Small intestine (tissue), 7 donors: ENCODE results near the gene KLF13. TPM values are rescaled to one million over a fixed set of nuclear protein-coding genes. Genes with fewer than 3 reads are reported as not detected.
A peak's percentile ranks its signal among the peaks of the same experiment; 100 is the strongest.

ENCODE experiments used
- DNase-seq, 2 donors: peaks; one replicate each; pipeline versions ENCODE4 v3.0.0 to v3.0.0-alpha.2; 2013
- FAIRE-seq: peaks from 2 replicates; lab custom pipeline; 2012; peaks lifted over from hg19 to GRCh38; lab: Jason Lieb, UNC
- H3K27ac ChIP-seq, 3 donors: one replicate each; pipeline ENCODE4 v1.5.1; 2013; ENCODE audit warnings: low read length in 2 of 3, mild to moderate bottlenecking in 2 of 3, control low read depth in 1 of 3, inconsistent platforms in 1 of 3, low read depth in 1 of 3, moderate library complexity in 1 of 3
- H3K27me3 ChIP-seq, 3 donors: one replicate each; pipeline ENCODE4 v1.6.1; 2013; ENCODE audit warnings: low read length in 3 of 3, inconsistent platforms in 1 of 3; ENCODE audit not compliant: control insufficient read depth in 3 of 3, insufficient read depth in 3 of 3
- H3K36me3 ChIP-seq, 3 donors: one replicate each; pipeline ENCODE4 v1.6.1; 2013; ENCODE audit warnings: low read length in 3 of 3, inconsistent platforms in 1 of 3, low read depth in 1 of 3, mild to moderate bottlenecking in 1 of 3, moderate library complexity in 1 of 3; ENCODE audit not compliant: control insufficient read depth in 3 of 3, insufficient read depth in 2 of 3
- H3K4me1 ChIP-seq, 3 donors: one replicate each; pipeline ENCODE4 v1.6.1; 2013; ENCODE audit warnings: low read length in 2 of 3, inconsistent platforms in 1 of 3, low read depth in 1 of 3, mild to moderate bottlenecking in 1 of 3, moderate library complexity in 1 of 3; ENCODE audit not compliant: control insufficient read depth in 3 of 3, insufficient read depth in 2 of 3
- H3K4me3 ChIP-seq, 3 donors: one replicate each; pipeline ENCODE4 v1.5.1; 2013; ENCODE audit warnings: low read length in 3 of 3, control low read depth in 1 of 3, inconsistent platforms in 1 of 3, low read depth in 1 of 3, mild to moderate bottlenecking in 1 of 3, moderate library complexity in 1 of 3
- H3K9me3 ChIP-seq, 2 donors: one replicate each; pipeline ENCODE4 v1.6.1; 2013; ENCODE audit warnings: low read depth in 1 of 2, low read length in 1 of 2; ENCODE audit not compliant: control insufficient read depth in 2 of 2, insufficient read depth in 1 of 2
- WGBS, 3 donors: extraction: QIAGEN DNeasy Blood & Tissue Kit; methylation state at CpG; one replicate each; pipeline ENCODE4 v1.1.7; 2013; 5-methylcytosine and 5-hydroxymethylcytosine counted together
- polyA plus RNA-seq, 4 donors: library from polyadenylated mRNA; stranded (reverse) in 3 of 4; unstranded in 1 of 4; fragments of 200-250 nt in 3 of 4; fragments of 120-200 nt in 1 of 4; gene quantifications; one replicate each; pipeline versions ENCODE4 v1.2.1 to v1.2.3, GENCODE V29; 2013
- donor health status: healthy with polysubstance abuse.
- donor health status: control.
- donor health status: control.
- donor health status: Bipolar disorder and iron deficiency.
- donor health status: healthy.

KLF13 gene
- polyA plus RNA-seq, 4 donors = 50.6 to 61.3 (median 51.9) TPM

DNA sequence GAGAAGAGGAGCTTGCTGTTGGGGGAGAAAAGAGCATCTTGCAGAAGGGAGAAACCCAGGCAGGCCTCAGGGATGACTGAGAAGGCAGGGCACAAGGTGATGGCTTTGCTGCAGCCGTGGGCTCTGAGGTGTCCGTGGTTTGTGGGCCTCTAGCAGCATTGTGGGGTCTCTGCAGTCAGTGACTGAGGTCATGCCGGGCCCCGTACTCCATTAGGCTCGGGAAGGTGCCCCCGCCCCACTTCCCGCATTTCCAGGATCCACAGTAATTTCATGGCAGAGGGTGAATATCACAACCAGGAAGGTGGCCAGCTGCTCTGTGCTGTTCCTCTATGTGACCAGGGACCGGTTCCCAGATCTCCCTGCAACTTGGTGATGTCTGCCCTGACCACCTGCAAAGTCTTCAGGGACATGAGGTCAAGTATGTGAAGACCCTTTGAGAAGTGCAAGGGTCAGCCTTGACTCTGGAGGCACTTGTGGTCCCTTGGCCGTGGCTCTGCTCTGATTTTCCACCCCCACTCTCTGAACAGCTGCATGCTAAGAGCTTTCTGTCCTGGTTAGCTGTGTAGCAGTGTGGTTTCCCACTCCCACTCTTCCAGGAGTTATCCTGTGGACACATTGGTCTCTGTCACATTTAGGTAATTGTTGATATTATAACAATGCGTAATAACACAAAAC is 3.6 kb downstream of the KLF13 start:
- Histone ChIP-seq H3K27ac (peak overlapping the region; percentile 91 to 100 (median 100)), H3K27me3 (no peaks in the 10 kb centered on the region), H3K9me3 (no peaks in the 10 kb centered on the region), H3K4me3 (peak overlapping the region in 1 of 3 donors; percentile 73), H3K36me3 (peaks cover 0 to 21% (median 0%) of the 10 kb centered on the region in 3 donors), H3K4me1 (peaks cover 25 to 36% (median 31%) of the 10 kb centered on the region in 3 donors)
- DNase-seq (no peak), FAIRE-seq (no peak)
- WGBS, 3 donors = 40 to 53% (median 48%) methylated on average over 10 of the region's 10 CpGs

DNA sequence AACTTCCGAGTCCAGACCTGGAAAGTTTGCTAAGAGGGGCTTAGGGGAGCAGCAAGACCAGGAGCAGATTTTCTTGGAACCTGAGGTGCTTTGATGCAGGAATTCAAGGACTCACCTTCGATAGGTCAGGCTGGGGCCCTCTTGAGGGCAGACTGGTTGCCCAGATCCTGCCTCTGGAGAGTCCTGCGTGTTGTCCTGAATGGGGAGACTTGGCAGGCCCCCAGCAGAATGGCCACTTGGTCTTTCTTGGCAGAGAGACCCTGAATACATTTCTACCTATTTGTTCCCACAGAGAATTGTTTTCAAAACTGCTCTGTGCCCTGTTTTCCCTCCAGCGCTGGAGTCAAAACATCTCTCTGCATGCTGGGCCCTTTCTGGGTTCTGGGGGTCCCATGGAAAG is 4.2 kb downstream of the KLF13 start:
- DNase-seq (no peak), FAIRE-seq (no peak)
- Histone ChIP-seq H3K9me3 (no peaks in the 10 kb centered on the region), H3K36me3 (peaks cover 0 to 22% (median 0%) of the 10 kb centered on the region in 3 donors), H3K4me1 (peaks cover 25 to 41% (median 36%) of the 10 kb centered on the region in 3 donors), H3K27me3 (no peaks in the 10 kb centered on the region), H3K27ac (no peak overlapping the region), H3K4me3 (no peak overlapping the region)
- 54 to 67% (median 66%) methylated on average over 4 of the region's 4 CpGs for WGBS, 3 donors

DNA sequence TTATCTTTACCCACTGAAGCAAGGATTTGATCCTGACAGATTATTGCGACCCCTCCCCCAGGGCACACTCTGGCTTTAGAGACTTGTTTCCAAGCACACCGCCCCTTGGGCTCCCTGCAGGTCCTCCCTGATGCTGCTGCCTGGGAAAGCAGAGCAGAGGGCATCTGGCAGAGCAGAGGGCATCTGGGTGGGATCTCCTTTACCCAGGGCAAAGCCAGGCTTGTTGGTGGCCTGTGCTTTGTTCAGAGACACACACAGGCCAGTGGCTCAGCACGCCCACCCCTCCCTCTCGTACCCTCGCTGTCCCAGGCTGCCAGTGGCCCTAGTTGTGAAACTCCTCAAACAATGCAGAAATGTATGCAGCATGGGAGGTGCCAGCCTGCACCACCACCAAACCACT is 4.8 kb downstream of the KLF13 start:
- FAIRE-seq = no peak
- H3K27ac ChIP-seq = peak overlapping the region in 1 of 3 donors; percentile 14
- no peak overlapping the region for H3K4me3 ChIP-seq
- no peaks in the 10 kb centered on the region for H3K27me3 ChIP-seq
- peaks cover 0 to 25% (median 0%) of the 10 kb centered on the region in 3 donors for H3K36me3 ChIP-seq
- 85 to 88% (median 86%) methylated on average over 5 of the region's 5 CpGs for WGBS, 3 donors
- peaks cover 28 to 45% (median 39%) of the 10 kb centered on the region in 3 donors for H3K4me1 ChIP-seq
- no peak for DNase-seq
- H3K9me3 ChIP-seq = no peaks in the 10 kb centered on the region

DNA sequence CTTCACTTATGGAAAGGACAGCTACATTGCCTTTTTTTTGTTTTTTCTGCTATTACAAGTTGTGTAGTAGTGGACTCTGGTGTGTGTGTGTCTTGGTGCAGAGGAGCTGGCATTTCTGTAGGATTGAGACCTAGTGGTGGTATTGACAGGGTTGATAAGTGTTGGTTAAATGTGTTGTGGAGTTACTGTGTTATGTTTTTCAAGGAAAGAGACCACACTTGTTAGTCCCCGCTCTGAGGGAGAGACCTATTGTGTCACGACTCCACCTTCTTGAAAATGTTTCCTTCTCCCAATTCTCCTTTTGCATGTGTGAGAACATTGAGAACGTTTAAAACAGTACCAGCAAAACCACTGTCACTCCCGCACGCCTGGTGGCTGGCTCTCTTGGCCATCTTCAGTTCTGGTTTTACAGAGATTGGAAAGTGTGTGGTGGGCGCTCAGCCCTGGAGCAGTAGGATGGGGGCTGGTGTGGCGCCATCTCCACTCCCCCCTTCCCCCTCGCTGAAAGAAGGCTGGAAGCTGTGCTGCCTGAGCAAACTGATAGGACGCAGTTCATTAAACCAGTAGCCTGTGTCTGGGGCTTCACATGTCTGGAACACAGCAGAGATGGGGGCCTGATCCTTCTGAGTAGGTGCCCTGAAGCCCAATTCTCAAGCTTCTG is 5.5 kb downstream of the KLF13 start:
- DNase-seq (no peak), FAIRE-seq (no peak)
- H3K9me3 ChIP-seq = no peaks in the 10 kb centered on the region
- no peaks in the 10 kb centered on the region for H3K27me3 ChIP-seq
- peaks cover 0 to 28% (median 0%) of the 10 kb centered on the region in 3 donors for H3K36me3 ChIP-seq
- H3K4me3 ChIP-seq = no peak overlapping the region
- H3K27ac ChIP-seq = peak overlapping the region in 2 of 3 donors; percentile 12 to 33
- H3K4me1 ChIP-seq = peaks cover 28 to 45% (median 43%) of the 10 kb centered on the region in 3 donors
- WGBS, 3 donors = 66 to 86% (median 71%) methylated on average over 9 of the region's 9 CpGs

DNA sequence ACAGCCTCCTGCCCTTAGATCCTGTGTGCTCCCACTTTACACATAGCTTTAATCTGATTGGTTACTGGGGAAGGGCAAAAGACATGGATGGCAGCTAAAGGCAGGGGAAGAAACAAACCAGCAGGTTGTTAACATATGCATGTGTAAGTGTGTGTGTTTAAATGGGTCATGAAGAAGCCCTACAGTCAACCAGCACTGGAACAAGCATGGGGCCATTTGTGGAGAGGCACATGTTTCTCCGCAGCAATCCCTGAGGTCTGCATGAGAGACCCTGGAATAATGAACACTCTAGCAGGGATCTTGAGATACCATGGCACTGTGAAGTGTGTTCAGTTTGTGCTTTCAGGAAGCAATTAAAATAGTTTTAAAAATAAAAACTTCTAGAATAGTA is 6.0 kb downstream of the KLF13 start:
- Histone ChIP-seq H3K4me1 (peaks cover 28 to 46% (median 43%) of the 10 kb centered on the region in 3 donors), H3K27ac (peak overlapping the region in 2 of 3 donors; percentile 12 to 33), H3K4me3 (no peak overlapping the region), H3K9me3 (no peaks in the 10 kb centered on the region), H3K27me3 (no peaks in the 10 kb centered on the region), H3K36me3 (peaks cover 0 to 29% (median 0%) of the 10 kb centered on the region in 3 donors)
- 93 to 100% (median 97%) methylated on average over 1 of the region's 1 CpG for WGBS, 3 donors
- no peak for FAIRE-seq
- DNase-seq = no peak

DNA sequence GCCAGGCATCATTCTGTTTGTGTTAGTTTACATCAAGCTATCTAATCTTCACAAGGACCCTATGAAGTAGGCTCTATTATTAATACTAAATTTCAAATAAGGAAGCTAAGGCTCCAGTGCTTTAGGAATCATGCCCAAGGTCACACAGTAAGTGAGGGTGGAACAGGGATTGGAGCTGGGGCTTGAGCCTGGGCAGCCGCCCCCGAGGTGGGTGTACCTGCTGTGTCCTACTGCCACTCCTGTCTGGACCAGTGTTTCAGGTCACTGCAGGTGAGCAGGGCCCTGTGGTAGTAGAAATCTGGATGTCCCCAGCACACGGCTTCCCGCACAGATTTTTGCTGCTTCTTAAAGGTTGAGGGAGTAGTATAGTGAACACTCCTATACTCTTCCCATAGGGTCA is 6.5 kb downstream of the KLF13 start:
- DNase-seq (no peak), FAIRE-seq (no peak)
- WGBS, 3 donors = 57 to 74% (median 71%) methylated on average over 4 of the region's 4 CpGs
- peaks cover 0 to 29% (median 0%) of the 10 kb centered on the region in 3 donors for H3K36me3 ChIP-seq
- H3K4me1 ChIP-seq = peaks cover 28 to 48% (median 43%) of the 10 kb centered on the region in 3 donors
- H3K27me3 ChIP-seq = no peaks in the 10 kb centered on the region
- H3K4me3 ChIP-seq = no peak overlapping the region
- H3K9me3 ChIP-seq = no peaks in the 10 kb centered on the region
- no peak overlapping the region for H3K27ac ChIP-seq

DNA sequence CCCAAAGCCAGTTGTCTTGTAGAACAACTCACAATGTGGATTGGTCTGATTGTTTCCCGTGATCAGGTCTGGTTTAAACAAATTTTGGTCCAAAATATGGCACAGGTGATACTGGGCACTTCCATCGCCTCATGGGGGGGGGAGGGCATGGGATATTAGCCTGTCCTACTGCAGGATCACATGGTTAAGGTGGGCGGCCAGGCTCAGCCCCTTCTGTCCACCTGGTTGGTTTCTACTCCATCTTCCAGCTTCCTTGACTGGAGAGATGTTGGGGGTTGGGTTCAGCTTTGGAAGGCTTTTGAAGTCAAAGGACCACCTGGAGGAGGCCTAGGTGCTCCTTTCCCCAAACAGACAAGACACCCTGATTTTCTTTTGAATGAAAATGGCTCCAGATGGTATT is 7.2 kb downstream of the KLF13 start:
- FAIRE-seq (no peak), DNase-seq (no peak)
- no peak overlapping the region for H3K4me3 ChIP-seq
- H3K36me3 ChIP-seq = peaks cover 0 to 34% (median 0%) of the 10 kb centered on the region in 3 donors
- no peak overlapping the region for H3K27ac ChIP-seq
- 92 to 96% (median 93%) methylated on average over 3 of the region's 3 CpGs for WGBS, 3 donors
- H3K27me3 ChIP-seq = no peaks in the 10 kb centered on the region
- no peaks in the 10 kb centered on the region for H3K9me3 ChIP-seq
- H3K4me1 ChIP-seq = peaks cover 34 to 55% (median 43%) of the 10 kb centered on the region in 3 donors

DNA sequence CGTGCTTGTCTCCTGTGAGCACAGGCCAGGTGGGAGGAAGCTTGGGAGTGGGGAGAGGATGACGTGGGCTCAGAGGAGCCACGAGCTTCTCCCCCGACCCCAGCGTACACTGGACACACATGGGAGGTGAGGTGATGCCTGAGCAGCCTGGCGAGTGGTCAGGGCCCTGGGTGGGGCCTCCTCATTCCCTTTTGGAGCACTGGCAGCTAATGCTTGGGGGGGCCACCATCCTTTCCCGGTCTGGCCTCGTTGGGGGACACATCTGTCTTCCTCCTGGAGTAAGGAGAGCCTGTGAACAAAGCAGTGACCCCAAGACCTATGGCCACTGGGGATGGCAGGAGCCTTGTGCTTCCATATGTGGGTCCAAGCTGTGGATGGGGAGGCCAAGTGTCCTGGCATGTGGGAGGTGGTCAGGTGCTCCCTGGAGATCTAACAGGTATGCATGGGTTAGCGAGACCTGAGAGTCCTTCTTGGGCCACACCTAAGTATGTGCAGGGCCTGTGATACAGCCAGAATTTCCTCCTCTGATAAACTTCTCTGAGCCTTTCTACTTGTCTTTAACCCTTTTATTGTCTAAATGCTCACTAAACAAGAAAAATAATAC is 9.5 kb downstream of the KLF13 start:
- DNase-seq (no peak), FAIRE-seq (no peak)
- H3K9me3 ChIP-seq = no peaks in the 10 kb centered on the region
- H3K4me3 ChIP-seq = no peak overlapping the region
- peaks cover 31 to 58% (median 45%) of the 10 kb centered on the region in 3 donors for H3K4me1 ChIP-seq
- H3K36me3 ChIP-seq = peaks cover 0 to 39% (median 0%) of the 10 kb centered on the region in 3 donors
- no peaks in the 10 kb centered on the region for H3K27me3 ChIP-seq
- peak overlapping the region in 1 of 3 donors; percentile 35 for H3K27ac ChIP-seq
- WGBS, 3 donors = 69 to 81% (median 79%) methylated on average over 9 of the region's 9 CpGs
